ENCODE measurements around the gene C16orf95.
A peak's percentile ranks its signal among the peaks of the same experiment; 100 is the strongest.
"Not testable (repeated sequence)": the region's sequence is repeated elsewhere in the genome, so short reads cannot be mapped to it uniquely, and the experiment has no call there.

Gene C16orf95

DNA sequence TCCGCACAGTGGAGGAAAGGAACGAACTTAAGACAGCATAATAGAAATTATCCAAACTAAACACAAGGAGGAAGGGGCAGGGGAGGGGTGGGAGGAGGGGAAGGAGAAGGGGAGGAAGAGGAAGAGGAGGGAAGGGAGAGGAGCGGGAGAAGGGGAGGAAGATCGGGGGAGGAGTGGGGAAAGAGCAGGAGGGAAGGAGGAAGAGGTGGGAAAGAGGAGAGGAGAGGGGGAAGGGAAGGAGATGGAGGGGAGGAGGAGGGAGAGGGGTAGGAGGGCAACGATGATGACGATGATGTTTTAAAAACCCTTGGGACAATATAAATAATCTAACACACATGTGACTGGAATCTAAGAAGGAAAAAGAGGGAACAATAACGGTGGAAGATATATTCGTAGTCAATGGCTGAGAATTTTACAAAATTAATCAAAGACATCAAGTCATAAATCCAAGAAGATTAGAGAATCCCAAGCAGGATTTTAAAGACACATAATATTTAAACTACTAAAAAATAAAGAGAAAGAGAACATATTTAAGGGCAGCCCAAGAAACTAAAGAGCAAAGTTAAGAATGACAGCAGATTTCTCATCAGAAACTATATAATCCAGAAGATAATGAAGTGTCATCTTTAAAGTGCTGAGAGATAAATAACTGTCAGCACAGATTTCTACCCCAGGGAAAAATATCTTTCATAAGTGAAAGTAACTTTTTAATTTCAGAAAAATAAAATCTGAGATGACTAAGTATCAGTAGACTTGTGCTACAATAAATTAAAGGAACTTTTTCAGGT, 30.2 kb downstream of the C16orf95 start:
- no peak for DNase-seq (ENCODE audit: low read depth)

DNA sequence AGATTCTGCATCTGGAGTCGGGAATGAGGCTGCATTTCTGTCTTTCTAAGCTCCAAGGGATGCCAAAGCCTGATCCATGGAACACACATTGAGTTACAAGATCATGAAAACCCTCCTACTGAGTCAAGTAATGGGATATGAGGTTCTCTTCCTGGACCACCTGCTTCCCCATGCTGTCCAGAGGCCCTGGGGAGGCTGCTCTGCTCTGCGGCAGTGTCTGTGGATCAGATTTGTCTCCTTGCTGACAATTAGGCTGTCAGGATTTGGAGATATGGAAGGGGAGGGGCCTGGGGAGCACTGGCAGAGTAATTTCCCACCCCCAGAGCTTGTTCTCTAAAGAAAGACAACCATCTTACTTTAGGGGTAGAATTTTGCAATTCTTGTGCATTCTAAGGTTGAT, 33.0 kb downstream of the C16orf95 start:
- DNase-seq (ENCODE audit: low read depth), result no peak

DNA sequence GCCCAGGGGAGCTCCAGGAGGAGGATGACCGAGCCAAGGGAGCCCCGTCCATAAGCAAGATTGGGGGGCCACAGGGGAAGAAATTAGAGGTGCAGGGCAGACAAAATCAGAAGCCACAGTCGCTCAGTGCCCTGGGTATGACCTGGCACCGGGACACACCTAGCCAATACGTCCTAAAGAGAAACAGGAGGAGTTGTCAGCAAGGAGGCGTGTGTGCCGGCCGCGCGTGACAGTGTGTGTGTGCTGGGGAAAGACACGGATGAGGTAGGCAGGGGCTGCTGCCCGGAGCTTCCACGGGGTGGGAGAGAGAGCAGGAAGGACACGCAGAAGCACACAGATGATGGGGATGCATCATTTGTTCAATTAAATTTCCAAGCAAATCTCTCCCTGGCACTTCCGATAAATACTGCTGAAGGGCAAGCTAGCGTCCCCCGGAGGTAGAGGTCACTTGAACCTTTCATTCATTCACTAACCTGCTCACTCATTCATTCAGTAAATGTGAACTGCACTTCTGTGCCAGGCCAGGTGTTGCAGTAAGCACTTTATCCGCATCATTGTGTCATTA, 38.0 kb downstream of the C16orf95 start:
- DNase-seq (ENCODE audit: low read depth), result no peak

DNA sequence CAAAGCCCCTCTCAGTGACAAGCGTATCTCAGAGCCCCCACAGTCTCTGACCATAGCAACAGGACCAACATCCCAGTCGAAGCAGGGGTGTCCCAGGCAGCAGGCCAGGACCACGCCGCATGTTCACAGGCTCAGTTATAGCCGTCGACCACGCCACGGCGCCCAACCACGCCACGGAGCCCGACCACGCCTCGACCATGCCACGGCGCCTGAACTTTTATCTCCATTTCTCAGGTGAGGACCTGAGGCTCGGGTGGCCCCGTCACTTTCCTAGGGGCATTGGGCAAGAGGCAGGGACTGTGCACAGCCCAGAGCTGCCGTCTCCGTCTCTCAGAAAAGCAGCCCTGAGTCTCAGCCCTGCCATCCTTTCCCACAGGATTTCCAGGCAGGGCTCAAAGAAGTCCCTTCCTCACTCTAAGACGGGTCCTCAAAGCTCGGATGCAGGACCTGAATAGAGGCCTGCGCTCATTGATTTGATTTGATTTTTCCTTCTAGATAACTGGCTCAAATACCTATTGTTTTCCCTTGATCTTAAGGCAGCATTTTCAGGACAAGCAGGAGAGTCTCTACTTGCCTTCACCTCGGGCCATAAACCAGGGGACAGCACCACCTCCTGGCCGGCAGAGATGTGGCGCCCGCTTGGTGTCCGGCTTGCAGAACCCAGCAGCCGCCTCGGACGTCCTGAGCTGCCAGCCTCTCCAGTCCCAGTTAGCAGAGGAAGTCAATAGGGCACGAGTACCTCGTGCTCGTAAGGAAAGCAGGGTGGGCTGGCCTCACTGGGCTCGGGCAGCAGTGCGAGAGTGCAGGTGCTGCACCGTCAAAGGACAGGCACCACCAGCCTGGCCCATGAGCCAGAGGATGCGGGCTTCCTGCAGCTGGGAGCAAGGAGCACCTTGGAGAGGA, 38.8 kb downstream of the C16orf95 start:
- peak; percentile 6 for DNase-seq (ENCODE audit: low read depth)

DNA sequence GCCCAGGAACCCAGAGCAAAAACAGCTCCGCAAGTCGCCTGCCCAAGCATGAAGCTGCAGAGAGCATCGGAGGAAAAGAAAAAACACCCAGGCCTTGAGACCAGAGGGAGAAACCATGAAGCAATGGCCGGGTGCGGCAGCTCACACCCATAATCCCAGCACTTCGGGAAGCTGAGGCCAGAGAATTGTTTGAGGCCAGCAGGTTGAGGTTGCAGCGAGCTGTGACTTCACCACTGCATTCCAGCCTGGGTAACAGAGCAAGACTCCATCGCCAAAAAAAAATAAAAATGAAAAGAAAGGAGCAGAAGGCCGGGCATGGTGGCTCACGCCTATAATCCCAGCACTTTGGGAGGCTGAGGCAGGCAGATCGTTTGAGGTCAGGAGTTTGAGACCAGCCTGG, 40.3 kb downstream of the C16orf95 start:
- DNase-seq (ENCODE audit: low read depth), result no peak

DNA sequence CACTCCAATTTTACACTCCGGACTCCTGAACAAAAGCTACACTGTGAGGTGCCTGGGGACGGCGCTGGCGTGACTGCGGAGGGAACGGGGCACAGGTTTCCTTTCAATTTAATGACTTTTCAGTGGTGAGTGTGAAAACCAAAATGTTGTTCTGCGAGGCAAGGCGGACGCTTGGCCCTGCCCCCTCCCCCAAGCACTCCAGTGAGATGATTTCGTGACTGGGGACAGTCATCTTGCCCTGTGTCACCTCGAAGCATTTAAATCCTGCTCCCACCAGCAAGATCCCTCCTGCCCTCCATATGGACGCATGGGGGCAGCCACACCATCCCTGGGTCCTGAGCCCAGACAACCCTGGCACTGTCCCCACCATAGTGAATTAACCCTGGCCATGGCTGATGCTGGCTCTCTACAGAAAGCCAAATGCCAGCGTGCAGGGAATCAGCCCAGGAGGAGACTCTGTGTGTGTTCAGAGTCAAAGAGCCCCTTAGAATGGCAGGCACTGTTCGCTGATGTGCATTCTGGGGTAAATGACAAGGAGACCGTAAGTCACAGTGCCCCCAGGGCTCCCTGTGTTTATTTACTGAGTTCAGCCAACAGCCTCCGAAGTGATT, 41.0 kb downstream of the C16orf95 start:
- no peak for DNase-seq (ENCODE audit: low read depth)

DNA sequence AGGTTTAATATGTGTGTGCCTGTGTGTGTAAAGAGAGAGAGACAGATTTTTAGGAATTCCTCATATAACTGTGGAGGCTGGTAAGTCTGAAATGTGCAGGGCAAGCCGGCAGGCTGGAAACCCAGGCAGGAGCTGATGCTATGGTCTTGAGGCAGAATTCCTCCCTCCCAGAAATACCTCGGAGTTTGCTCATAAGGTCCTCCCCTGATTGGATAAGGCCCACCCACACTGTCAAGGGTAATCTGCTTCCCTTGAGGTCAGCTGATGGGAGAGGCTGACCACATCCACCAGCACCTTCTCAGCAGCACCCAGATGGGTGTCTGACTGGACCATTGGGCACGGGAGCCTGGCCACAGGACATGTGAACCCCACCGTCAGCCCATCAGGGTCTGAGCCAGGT, 42.4 kb downstream of the C16orf95 start:
- no peak for DNase-seq (ENCODE audit: low read depth)

DNA sequence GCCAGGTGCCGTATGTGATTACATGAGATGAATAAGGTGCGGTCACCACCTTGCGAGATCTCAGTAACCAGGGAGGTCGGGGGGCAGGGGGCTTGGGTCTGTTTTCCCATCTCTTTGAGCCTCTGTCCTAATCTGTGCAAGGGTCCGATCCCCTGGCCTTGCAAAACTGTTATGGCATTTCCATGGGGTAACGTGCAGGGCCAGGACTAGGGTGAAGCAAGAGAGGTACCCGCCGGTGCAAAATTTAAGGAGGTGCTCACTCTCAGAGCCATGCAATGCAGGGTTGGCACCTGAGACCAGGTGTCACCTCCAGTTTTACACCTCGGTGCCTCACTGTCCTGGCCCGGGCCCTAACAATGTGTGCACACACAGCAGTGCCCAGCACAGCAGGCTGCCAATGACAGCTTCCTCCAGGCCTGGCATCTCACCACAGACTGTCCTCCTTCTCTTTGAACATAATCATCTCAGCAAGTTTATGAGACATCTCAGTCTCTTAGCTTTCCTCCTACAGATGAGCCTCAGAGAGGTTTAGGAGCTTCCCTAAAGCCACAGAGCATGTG, 43.6 kb downstream of the C16orf95 start:
- DNase-seq (ENCODE audit: low read depth), result no peak

DNA sequence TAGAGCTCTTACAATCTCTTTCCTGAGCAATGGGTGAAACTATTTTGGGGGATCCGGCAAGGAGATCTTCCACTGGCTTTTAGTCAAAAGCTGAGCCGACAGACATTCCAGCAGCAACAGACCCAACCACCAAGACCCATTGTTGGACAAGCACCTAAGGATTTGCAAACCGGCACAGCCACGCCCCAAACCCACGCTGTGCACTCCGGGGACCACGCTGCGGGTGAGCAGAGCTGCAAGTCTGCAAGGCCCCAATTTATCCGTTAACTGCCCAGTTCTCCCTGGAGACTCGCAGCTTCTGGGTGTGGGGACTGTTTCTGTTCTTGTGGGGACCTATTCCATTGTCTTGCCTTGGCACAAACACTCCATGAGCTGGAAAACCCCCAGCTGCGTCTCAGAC, 45.9 kb downstream of the C16orf95 start:
- no peak for DNase-seq (ENCODE audit: low read depth)

DNA sequence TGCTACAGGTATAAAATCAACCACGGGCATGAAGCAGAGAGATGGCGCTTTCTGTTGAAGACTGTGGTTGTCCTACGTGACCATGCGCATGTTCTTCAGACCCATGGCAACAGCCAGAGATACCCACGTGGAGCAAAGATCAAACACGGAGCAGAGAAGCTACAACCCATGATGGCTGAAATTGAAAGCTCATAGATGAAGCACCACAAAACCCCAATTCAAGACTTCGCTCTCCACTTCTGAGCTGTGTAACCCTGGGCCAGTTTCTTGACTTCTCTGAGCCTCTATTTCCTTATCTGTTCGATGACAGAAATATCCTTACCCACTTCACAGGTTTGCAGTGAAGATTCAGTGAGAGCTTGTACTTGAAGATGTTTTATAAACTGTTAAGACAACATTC, 49.6 kb downstream of the C16orf95 start:
- DNase-seq (ENCODE audit: low read depth), result no peak

DNA sequence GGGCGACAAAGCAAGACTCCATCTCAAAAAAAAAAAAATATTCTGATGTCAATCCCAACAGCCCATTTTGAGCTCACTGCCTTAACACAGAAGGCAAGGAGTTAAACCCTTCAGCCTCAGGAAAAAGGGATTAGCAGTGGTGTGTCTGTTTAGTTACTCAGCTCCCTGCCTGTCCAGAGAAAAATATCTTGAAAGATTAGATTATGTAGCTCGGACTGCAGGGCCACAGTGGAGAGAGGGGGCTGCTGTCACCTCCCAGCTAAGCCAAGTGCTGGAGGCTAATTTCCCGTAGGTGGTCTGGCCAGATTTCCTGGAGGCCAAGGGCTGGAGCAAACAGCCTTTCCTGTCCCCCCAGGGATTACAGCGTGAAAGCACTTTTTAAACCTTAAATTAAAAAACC, 50.3 kb downstream of the C16orf95 start:
- DNase-seq (ENCODE audit: low read depth), result no peak

DNA sequence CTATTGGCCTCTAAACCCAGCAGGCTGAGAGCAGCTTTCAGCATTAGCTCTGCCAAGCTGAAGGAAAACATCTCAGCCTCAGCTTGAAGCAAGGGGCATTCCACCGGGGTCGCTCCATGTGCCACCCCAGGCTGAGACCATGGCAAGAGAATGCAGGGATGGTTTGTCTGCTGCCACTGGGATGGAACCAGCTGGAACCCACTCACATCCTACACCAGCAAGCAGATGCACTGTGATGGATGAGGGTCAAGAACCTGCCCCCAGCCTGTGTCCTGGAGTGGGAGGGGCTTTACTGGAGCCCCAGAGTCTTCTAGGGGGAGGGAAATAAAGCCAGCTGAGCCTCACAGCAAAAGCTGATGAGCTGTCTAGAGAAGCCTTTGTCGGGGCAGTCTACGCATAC, 51.9 kb downstream of the C16orf95 start:
- DNase-seq (ENCODE audit: low read depth), result no peak

DNA sequence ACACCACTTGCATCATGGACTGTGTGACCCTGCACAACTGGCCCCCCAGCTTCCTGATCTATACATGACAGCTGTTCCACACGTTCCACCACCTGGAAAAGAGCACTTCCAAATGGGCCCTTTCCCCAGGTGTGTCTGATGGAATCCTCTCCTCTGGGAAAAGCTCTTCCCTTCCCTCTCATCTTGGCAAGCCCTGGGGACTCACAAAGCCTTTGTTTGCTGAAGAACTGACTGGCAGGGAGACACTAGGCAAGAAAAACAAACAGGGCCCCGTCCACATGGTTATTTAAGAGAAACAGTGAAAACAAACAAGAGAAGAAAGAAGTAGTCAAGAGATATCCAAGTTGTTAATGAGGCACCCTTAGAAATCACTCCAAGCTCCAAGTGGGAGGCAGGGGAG, 52.6 kb downstream of the C16orf95 start:
- DNase-seq (ENCODE audit: low read depth), result no peak

DNA sequence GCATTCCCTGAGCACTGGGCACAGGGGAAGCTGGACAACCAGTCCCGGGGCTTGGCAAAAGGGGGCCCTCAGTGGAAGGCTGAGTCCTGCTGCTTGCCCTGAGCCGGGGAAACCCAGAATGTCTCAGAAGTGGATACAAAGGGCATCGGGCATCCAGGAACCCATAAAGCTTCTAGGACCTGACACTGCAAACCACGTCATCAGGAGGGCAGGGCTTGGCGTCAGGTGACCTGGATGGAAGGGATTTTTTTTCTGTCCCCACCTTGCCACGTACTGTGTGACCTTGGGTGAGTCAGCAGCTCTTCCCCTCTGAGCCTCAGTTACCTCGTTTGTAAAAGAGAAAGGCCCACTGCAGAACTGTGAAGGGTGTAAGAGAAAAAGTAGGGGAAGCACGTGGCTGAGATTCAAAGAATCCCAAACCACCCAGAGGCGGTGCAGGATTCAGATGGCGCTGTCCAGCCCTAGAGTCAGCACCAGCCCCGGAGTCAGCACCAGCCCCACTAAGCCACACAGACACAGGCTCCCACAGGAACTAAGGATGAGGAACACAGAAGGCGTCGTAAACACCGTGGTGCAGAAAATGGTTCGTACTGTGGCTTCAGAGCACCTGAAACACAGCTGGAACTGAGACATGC, 53.7 kb downstream of the C16orf95 start:
- no peak for DNase-seq (ENCODE audit: low read depth)

DNA sequence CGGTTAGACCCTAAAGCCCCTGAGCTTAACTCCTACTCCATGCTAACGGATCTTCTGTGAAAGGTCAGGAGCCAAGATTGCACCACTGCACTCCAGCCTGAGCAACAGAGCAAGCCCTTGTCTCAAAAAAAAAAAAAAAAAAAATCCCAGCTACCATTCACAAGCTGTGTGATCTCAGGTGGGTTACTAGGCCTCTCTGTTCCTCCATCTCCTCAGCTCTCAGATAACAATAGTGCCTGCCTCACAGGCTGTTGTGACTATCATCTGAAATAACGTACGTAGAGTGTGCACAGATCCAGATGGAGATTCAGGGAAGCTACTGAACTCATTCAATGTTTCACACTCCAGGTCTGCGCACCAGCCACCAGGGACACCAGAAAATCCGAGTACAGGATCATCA, 57.8 kb downstream of the C16orf95 start:
- no peak for DNase-seq (ENCODE audit: low read depth)

DNA sequence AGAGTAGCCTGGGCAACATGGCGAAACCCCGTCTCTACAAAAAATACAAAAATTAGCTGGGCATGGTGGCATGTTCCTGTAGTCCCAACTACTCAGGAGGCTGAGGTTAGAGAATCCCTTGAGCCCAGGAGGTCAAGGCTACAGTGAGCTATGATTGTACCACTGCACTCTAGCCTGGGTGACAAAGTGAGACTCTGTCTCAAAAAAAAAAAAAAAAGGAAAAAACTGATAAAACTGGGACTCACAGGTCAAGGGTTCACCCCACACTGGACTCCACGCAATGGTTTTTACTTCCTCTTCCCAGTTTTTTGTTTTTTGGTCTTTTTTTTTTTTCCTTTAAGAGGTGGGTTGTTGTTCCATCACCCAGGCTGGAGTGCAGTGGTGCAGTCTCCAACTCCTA, 58.5 kb downstream of the C16orf95 start:
- not testable (repeated sequence) for DNase-seq (ENCODE audit: low read depth)

DNA sequence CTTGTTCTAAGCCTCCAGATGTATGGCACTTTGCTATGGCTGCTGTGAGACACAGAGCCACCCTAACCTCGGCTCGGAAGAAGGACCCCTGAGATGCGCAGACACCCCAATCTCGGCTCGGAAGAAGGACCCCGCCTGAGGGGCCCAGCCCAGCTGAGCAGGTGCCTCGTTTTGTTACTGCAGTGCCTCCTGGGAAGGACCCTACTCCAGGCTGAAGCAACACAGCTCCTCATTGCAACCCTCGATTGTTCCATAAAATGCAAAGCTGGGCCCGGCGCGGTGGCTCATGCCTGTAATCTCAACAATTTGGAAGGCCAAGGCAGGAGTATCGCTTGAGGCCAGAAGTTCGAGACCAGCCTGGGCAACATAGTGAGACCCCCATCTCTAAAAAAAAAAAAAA, 61.3 kb downstream of the C16orf95 start:
- no peak for DNase-seq (ENCODE audit: low read depth)

DNA sequence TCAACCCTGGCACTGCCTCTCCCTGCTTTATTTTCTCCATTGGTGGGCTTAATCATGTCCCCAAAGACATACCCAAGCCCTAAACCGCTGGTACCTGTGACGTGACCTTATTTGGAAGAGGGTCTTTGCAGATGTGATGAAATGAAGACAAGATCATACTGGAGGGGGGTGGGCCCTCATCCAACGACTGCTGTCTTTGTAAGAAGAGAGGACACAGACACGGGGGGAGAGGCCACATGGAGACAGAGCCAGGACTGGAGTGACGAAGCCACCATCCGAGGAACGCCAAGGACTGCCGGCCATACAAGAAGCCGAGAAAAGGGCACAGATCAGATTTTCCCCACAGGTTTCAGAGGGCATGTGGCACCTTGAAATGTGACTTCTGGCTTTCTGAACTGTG, 62.5 kb downstream of the C16orf95 start:
- no peak for DNase-seq (ENCODE audit: low read depth)

DNA sequence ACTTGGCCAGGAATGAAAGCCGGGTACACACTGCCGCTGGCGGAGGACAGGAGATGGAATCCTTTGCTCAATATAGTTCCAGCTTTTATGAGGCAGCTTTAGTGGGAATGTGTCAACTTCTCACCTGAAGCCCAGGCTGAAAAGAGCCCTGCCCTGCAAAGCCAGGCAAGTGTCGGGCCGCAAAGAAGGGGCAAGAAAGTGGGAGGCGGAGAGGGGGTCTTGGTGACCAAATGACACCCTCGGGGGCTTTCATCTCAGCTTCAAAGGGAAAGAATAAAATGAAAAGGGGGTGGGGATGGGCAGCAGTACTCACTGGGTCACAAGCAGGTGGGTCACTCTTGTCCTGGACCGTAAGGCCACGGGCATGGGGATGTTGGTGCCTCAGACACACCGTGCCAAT, 62.9 kb downstream of the C16orf95 start:
- no peak for DNase-seq (ENCODE audit: low read depth)

DNA sequence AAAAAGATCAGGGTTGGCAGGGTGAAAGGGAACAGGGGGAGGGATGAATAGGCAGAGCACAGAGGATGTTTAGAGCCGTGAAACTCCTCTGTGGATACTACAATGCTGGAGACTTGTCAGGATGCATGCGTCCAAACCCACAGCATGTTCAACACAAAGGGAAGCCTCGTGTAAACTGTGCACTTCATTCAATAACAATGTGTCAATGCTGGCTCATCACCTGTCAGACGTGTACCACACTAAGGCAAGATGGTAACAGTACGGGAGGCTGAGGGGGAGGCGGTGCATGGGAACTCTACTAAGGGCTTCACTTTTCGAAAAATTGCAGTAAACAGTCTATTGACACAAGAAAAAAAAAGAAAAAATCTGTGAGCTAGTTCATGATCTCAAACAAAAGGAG, 63.7 kb downstream of the C16orf95 start:
- no peak for DNase-seq (ENCODE audit: low read depth)
